Pons (tissue), 1 donor: ENCODE data around the gene PTCHD1.

Source experiments
- DNase-seq: peaks from one replicate; pipeline ENCODE4 v3.0.0-alpha.2; 2016; ENCODE audit warnings: low spot score

PTCHD1 gene

GRCh38 chrX:23398570-23398969, 63.9 kb downstream of the PTCHD1 start:
- no peak for DNase-seq

GRCh38 chrX:23403849-23404248, 69.2 kb downstream of the PTCHD1 start:
- DNase-seq: no peak

- DNase-seq: no peak
Measured at GRCh38 chrX:23422912-23423311, 88.3 kb downstream of the PTCHD1 start.

DNA sequence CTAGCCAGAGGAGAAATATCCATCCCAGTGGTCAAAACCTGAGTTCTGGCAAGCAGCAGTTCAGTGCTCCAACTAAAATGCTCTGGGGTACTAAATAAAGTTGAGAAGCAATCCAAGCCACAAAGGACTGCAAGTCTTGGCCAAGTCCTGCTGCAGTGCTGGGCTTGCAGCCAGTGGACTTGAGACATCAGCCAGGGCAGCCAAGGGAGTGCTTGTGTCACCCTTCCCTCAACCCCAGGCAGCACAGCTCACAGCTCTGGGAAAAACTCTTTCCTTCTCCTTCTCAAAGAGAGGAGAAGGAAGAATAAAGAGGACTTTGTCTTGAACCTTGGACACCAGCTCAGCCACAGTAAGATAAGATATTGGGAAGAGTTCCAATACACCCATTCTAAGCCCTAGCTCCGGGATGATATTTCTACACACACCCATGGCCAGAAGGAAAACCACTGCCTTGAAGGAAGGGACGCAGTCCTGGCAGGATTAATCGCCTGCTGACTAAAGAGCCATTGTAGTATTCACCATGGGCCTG, 99.8 kb downstream of the PTCHD1 start:
- DNase-seq: peak; percentile 59

GRCh38 chrX:23435108-23435507, 100.5 kb downstream of the PTCHD1 start:
- DNase-seq: no peak

GRCh38 chrX:23435575-23435974, 100.9 kb downstream of the PTCHD1 start:
- DNase-seq: no peak

DNA sequence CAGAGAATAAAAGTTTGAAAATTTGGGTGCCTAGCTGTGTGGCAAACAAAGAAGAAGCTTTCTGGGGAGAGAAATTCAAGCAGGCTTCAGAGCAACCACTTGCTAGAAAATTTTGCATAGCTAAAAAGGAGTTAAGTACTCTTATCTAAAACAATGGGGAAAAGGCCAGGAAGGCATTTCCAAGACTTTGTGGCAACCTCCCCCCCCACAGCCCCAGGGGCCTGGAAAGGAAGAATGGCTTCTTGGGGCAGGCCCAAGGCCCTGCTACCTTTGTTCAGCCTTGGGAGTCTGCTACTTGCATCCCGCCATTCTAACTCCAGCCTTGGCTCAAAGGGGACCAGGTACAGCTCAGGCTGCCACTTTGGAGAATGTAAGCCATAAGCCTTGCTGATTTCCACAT, 102.2 kb downstream of the PTCHD1 start:
- no peak for DNase-seq

GRCh38 chrX:23451266-23451665, 116.6 kb downstream of the PTCHD1 start:
- no peak for DNase-seq
